Measurements from ENCODE around the gene HES4.

- no peak for TF ChIP-seq CTCF (IDR thresholded peaks at IDR 0.05)
- TF ChIP-seq POLR2A (IDR thresholded peaks at IDR 0.05): no peak
Measured at GRCh38 chr1:1039145-1039910, 39.4 kb upstream of the HES4 start.
